Measurements from ENCODE around the gene SLIT3.
A peak's percentile ranks its signal among the peaks of the same experiment; 100 is the strongest.

SLIT3 gene

DNA sequence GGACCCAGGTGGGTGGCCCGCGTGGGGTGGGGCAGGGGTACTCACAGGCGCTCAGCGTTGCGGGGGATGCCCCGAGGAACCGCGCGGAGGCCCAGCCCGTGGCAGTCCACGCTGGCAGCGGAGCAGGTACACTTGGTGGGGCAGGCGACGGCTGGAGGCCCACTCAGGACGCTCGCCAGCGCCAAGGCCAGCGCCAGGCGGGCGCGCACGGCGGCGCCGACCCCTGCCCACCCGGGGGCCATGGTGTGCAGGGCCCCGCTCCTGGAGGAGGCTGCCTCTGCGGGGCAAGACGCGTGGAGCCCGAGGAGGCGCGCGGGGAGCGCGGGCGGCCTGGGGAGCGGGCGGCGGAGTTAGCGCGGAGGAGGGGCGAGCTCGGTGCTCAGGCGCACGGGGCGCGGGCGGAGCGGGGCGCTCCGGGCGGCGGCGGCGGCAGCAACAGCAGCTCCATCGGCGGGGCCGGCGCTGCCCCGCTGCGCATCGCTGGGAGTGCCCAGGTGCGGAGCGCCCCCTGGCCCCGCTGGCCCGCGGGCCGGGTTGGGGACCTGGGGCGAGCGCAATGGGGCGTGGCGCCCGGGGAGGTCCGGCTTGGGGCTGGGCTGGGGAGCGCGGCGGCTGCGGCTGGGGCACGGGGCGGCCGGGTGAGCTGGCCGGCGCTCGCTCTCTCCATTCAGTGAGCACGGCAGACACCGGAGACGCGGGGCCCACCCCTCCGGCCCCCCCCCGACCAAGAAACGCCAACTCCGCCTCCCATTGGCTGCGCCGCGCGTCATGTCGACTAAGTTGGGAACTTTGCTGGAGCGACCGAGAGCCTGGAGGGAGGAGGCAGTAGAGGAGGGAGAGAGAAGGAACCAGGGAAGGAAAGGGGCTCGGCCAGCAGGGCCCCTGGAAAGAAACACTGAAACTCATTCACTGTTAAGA is at the start of gene SLIT3:
SLIT3 (minus strand) TSS at position 672 of the 918 bp plus-strand sequence; CDS start at position 242, 430 bp downstream.
- H3K9ac ChIP-seq (ENCODE audit: low read length) = peak within 1 kb of the TSS; percentile 64
- no peaks in the 10 kb centered on the region for H3K9me3 ChIP-seq (ENCODE audit: control insufficient read depth, insufficient read depth, low read depth, low read length)
- no peak within 1 kb of the TSS for H3K27ac ChIP-seq (ENCODE audit: low read depth, low read length)
- peak within 1 kb of the TSS; percentile 53 for H3K4me3 ChIP-seq (ENCODE audit: low read depth, low read length)
- no peaks in the 10 kb centered on the region for H3K36me3 ChIP-seq (ENCODE audit: control insufficient read depth, insufficient read depth, low read length)
- peaks cover 64% of the 10 kb centered on the region for H3K27me3 ChIP-seq (ENCODE audit: control insufficient read depth, insufficient read depth, low read length)
- peaks cover 6% of the 10 kb centered on the region; the same call in 1 of the 2 replicates for H3K4me1 ChIP-seq (ENCODE audit: control insufficient read depth, insufficient read depth, low read length)

DNA sequence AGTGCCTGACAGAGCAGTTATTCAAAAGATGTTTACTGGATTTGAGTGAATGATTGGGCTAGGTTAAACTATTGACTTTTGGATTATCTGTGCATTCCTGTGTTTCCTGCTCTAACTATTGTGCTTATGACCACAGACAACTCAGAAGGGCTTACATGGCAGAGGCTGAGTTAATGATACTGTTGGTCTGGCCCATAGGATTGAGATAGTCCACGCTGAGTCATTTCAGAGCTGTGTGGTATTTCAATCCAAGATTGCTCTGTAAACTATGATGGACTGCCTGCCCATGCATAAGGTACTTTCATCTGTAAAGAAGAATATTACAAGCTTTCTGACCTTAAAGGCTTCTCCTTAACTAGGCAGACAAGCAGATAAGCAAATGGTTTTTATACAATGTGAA is 49.1 kb upstream of the SLIT3 start:
- H3K36me3 ChIP-seq (ENCODE audit: control insufficient read depth, insufficient read depth, low read length) = no peaks in the 10 kb centered on the region
- H3K27ac ChIP-seq (ENCODE audit: low read depth, low read length) = no peak overlapping the region
- H3K27me3 ChIP-seq (ENCODE audit: control insufficient read depth, insufficient read depth, low read length) = no peaks in the 10 kb centered on the region
- H3K4me3 ChIP-seq (ENCODE audit: low read depth, low read length) = no peak overlapping the region
- no peak overlapping the region for H3K9ac ChIP-seq (ENCODE audit: low read length)
- no peaks in the 10 kb centered on the region for H3K9me3 ChIP-seq (ENCODE audit: control insufficient read depth, insufficient read depth, low read depth, low read length)
- no peaks in the 10 kb centered on the region for H3K4me1 ChIP-seq (ENCODE audit: control insufficient read depth, insufficient read depth, low read length)

DNA sequence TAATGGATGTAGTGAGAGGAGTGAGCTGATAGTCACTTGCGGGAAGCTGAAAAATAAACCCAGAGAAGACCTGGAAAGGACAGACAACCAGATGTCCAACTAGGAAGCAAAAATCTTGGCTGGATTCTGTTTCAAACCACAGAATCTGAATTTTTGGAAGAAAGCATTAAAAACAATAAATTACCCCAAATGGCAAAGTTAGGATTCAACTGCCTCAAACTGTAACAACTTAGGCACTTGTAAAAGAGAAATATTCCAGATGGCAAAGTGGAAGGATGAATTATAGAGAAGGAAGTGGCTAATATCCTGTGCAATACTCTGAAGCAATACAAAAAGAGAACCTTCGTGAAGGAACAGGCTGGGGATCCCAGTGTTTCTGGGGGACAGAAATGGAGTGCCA is 46.8 kb upstream of the SLIT3 start:
- Histone ChIP-seq H3K9me3 (ENCODE audit: control insufficient read depth, insufficient read depth, low read depth, low read length) (no peaks in the 10 kb centered on the region), H3K9ac (ENCODE audit: low read length) (no peak overlapping the region), H3K4me1 (ENCODE audit: control insufficient read depth, insufficient read depth, low read length) (no peaks in the 10 kb centered on the region), H3K36me3 (ENCODE audit: control insufficient read depth, insufficient read depth, low read length) (no peaks in the 10 kb centered on the region), H3K27ac (ENCODE audit: low read depth, low read length) (no peak overlapping the region), H3K27me3 (ENCODE audit: control insufficient read depth, insufficient read depth, low read length) (no peaks in the 10 kb centered on the region), H3K4me3 (ENCODE audit: low read depth, low read length) (no peak overlapping the region)

DNA sequence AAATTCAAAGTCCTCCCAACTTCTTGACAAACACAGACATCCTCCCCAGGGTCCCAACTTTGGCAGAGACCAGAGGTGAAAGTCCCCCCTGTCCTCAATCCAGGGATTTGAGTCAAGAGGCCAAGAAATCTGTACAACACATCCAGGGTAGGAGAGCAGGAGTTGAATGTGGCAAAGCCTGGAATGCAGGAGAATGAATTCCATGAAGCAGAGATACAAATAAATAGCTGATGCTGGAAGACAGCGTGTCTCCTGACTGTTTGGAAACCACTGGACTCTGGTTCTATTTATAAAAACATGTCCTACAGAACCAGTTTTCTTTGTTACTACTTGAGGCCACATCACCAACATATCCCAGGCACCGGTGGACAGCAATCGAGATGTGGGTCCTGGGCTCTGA is 43.7 kb upstream of the SLIT3 start:
- H3K9me3 ChIP-seq (ENCODE audit: control insufficient read depth, insufficient read depth, low read depth, low read length) = no peaks in the 10 kb centered on the region
- no peaks in the 10 kb centered on the region for H3K4me1 ChIP-seq (ENCODE audit: control insufficient read depth, insufficient read depth, low read length)
- no peak overlapping the region for H3K4me3 ChIP-seq (ENCODE audit: low read depth, low read length)
- no peak overlapping the region for H3K27ac ChIP-seq (ENCODE audit: low read depth, low read length)
- H3K36me3 ChIP-seq (ENCODE audit: control insufficient read depth, insufficient read depth, low read length) = no peaks in the 10 kb centered on the region
- H3K9ac ChIP-seq (ENCODE audit: low read length) = no peak overlapping the region
- H3K27me3 ChIP-seq (ENCODE audit: control insufficient read depth, insufficient read depth, low read length) = no peaks in the 10 kb centered on the region

DNA sequence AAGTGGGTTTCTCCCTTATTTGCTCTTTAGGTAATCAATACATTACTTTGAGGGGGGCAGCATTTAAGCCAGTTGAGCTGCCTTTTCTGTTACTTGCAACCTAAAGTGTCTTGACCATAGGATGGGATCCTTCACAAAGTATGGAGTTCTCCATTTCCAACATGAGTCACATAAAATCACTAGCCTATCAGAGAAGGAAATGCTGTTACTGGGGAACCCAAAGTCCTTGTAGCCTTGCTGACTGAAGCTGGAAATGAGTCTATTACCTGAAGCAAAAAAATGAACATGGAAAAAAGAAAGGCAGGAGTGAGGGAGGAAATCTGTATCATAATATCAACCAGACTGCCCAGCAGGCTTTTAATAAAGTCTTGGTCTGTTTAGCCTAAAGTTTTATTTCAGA is 42.8 kb upstream of the SLIT3 start:
- Histone ChIP-seq H3K27me3 (ENCODE audit: control insufficient read depth, insufficient read depth, low read length) (no peaks in the 10 kb centered on the region), H3K9ac (ENCODE audit: low read length) (no peak overlapping the region), H3K4me1 (ENCODE audit: control insufficient read depth, insufficient read depth, low read length) (no peaks in the 10 kb centered on the region), H3K27ac (ENCODE audit: low read depth, low read length) (no peak overlapping the region), H3K36me3 (ENCODE audit: control insufficient read depth, insufficient read depth, low read length) (no peaks in the 10 kb centered on the region), H3K4me3 (ENCODE audit: low read depth, low read length) (no peak overlapping the region), H3K9me3 (ENCODE audit: control insufficient read depth, insufficient read depth, low read depth, low read length) (no peaks in the 10 kb centered on the region)

DNA sequence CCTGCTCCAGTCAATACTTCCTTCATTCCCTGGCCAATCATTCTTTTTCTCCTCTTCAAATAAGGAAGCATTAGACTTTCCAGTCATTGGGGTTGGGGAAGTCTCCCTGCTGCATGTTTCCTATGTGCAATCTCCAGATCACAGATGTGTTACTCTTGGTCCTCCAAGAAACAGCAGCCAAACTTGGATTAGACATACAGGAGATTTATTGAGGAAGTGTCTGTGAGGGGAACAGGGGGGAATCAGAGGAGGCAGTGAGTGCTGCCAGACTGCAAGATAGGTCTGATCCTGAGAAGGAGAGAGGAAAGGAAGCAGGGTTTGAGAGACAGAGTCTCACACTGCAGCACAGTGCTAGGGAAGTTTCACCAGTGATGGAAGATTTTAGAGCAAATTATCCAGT is 40.6 kb upstream of the SLIT3 start:
- no peak overlapping the region for H3K4me3 ChIP-seq (ENCODE audit: low read depth, low read length)
- no peaks in the 10 kb centered on the region for H3K36me3 ChIP-seq (ENCODE audit: control insufficient read depth, insufficient read depth, low read length)
- H3K27me3 ChIP-seq (ENCODE audit: control insufficient read depth, insufficient read depth, low read length) = no peaks in the 10 kb centered on the region
- H3K9me3 ChIP-seq (ENCODE audit: control insufficient read depth, insufficient read depth, low read depth, low read length) = no peaks in the 10 kb centered on the region
- no peaks in the 10 kb centered on the region for H3K4me1 ChIP-seq (ENCODE audit: control insufficient read depth, insufficient read depth, low read length)
- no peak overlapping the region for H3K27ac ChIP-seq (ENCODE audit: low read depth, low read length)
- no peak overlapping the region for H3K9ac ChIP-seq (ENCODE audit: low read length)

DNA sequence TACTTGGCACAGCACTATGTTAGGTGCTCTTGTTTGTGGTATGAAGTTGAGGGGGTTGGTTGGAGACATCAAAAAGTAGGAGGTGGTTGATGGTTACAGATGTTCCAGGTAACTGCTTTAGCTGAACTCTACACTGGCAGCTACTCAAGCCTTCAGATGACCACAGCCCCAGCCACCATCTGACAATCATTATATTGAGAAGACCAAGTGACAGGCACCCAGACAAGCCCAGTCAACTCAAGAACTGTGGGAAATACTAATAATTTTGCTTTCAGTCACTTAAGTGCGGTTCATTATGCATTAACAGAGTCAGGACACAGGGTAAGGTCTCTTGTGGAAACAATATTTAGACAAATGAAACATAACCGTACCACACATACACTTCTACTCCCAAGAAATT is 38.9 kb upstream of the SLIT3 start:
- no peak overlapping the region for H3K4me3 ChIP-seq (ENCODE audit: low read depth, low read length)
- H3K36me3 ChIP-seq (ENCODE audit: control insufficient read depth, insufficient read depth, low read length) = no peaks in the 10 kb centered on the region

DNA sequence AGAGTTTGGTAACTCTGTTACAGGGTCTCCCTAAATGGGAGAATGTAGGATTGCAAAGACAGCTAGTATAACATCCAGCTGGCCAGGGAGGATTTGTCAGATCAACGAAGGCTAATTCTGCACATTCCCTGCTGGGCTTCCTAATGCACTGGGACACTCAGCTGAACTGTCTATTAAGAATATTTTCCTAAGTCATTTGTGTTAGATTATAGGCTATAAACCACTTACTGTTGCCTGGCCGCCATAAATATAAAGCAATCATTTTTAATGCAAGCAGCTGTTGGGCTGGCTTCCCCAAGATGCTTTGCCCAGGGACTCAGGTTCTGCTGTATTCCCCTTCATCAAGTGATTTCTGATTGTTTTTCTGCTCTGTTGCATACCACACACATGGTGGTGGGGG is 35.3 kb upstream of the SLIT3 start:
- no peak overlapping the region for H3K4me3 ChIP-seq (ENCODE audit: low read depth, low read length)
- H3K27me3 ChIP-seq (ENCODE audit: control insufficient read depth, insufficient read depth, low read length) = peaks cover 11% of the 10 kb centered on the region; the same call in 1 of the 2 replicates
- no peaks in the 10 kb centered on the region for H3K9me3 ChIP-seq (ENCODE audit: control insufficient read depth, insufficient read depth, low read depth, low read length)
- H3K4me1 ChIP-seq (ENCODE audit: control insufficient read depth, insufficient read depth, low read length) = no peaks in the 10 kb centered on the region
- no peaks in the 10 kb centered on the region for H3K36me3 ChIP-seq (ENCODE audit: control insufficient read depth, insufficient read depth, low read length)
- H3K9ac ChIP-seq (ENCODE audit: low read length) = no peak overlapping the region
- H3K27ac ChIP-seq (ENCODE audit: low read depth, low read length) = no peak overlapping the region

More for the DNA sequence above, 38.9 kb upstream of the SLIT3 start:
- Histone ChIP-seq H3K9me3 (ENCODE audit: control insufficient read depth, insufficient read depth, low read depth, low read length) (no peaks in the 10 kb centered on the region), H3K9ac (ENCODE audit: low read length) (no peak overlapping the region), H3K27me3 (ENCODE audit: control insufficient read depth, insufficient read depth, low read length) (peaks cover 11% of the 10 kb centered on the region; the same call in 1 of the 2 replicates), H3K27ac (ENCODE audit: low read depth, low read length) (no peak overlapping the region), H3K4me1 (ENCODE audit: control insufficient read depth, insufficient read depth, low read length) (no peaks in the 10 kb centered on the region)

DNA sequence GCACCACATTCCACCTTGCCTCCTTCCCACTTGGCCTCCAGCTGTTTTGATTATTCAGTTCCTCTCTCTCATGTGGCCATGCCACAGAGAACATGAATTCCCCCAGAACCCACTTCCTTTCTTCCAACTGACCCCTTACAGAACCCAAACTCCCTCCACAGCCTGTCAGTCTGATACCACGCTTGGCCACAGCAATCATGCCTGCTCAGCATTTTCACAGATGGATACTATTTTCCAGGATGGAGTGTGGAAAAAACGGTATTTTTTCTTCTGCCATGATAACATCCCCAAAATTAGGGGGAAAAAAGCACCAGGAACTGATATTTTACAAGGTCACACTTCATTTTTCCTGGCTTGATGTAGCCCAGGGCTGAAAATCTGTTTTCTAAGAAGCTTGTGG is 34.9 kb upstream of the SLIT3 start:
- H3K27ac ChIP-seq (ENCODE audit: low read depth, low read length) = no peak overlapping the region
- no peak overlapping the region for H3K9ac ChIP-seq (ENCODE audit: low read length)
- H3K4me1 ChIP-seq (ENCODE audit: control insufficient read depth, insufficient read depth, low read length) = no peaks in the 10 kb centered on the region
- no peaks in the 10 kb centered on the region for H3K36me3 ChIP-seq (ENCODE audit: control insufficient read depth, insufficient read depth, low read length)
- H3K27me3 ChIP-seq (ENCODE audit: control insufficient read depth, insufficient read depth, low read length) = peaks cover 11% of the 10 kb centered on the region; the same call in 1 of the 2 replicates
- no peaks in the 10 kb centered on the region for H3K9me3 ChIP-seq (ENCODE audit: control insufficient read depth, insufficient read depth, low read depth, low read length)
- H3K4me3 ChIP-seq (ENCODE audit: low read depth, low read length) = no peak overlapping the region

DNA sequence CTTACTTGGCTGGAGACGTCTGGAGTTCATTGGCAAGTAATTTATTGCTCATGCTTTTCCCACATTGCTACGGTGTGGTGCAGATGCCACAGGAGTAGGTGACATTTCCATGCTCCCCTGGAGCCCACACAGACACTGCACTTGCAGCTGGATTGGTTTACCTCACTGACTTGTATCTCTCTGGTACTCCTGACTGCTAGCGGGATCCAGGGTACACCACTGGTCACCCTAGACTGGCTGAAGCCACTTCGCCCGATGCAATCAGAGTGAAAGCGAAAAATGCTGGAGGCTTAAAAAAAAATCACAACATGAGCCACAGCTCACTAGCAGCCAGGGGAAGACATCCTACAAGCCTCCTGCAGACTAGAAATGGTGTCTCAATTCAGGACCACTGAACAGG is 32.6 kb upstream of the SLIT3 start:
- no peaks in the 10 kb centered on the region for H3K36me3 ChIP-seq (ENCODE audit: control insufficient read depth, insufficient read depth, low read length)
- H3K27ac ChIP-seq (ENCODE audit: low read depth, low read length) = no peak overlapping the region
- no peaks in the 10 kb centered on the region for H3K4me1 ChIP-seq (ENCODE audit: control insufficient read depth, insufficient read depth, low read length)
- no peak overlapping the region for H3K9ac ChIP-seq (ENCODE audit: low read length)
- H3K4me3 ChIP-seq (ENCODE audit: low read depth, low read length) = no peak overlapping the region
- H3K9me3 ChIP-seq (ENCODE audit: control insufficient read depth, insufficient read depth, low read depth, low read length) = no peaks in the 10 kb centered on the region
- H3K27me3 ChIP-seq (ENCODE audit: control insufficient read depth, insufficient read depth, low read length) = peaks cover 11% of the 10 kb centered on the region; the same call in 1 of the 2 replicates

DNA sequence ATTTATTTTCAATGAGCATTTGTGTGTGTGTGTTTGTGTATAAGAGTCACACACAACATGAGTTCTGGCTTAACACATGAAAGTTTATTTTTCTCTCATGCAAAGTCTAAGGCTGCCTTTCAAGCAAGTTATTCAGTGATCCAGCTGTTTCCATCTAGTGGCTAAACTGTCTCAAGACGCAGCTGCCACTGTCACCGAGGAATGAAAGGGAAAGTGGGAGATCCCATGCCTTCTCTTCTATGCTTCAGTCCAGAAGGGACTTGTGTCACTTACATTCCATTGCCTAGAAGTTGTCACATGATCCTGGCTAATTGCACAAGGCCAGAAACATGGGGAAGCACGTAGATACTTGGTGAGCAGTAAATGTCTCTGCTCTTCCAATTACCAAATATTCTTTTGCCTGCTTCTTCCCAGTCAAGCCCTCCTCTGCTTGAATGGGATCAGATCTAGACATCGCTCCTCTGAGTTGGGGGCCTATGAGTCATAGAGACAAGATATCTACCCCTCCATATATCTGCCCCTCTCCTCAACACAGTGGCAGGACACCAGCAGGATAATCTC is 30.4 kb upstream of the SLIT3 start:
- Histone ChIP-seq H3K27ac (ENCODE audit: low read depth, low read length) (no peak overlapping the region), H3K4me3 (ENCODE audit: low read depth, low read length) (no peak overlapping the region), H3K27me3 (ENCODE audit: control insufficient read depth, insufficient read depth, low read length) (peaks cover 11% of the 10 kb centered on the region; the same call in 1 of the 2 replicates), H3K9ac (ENCODE audit: low read length) (no peak overlapping the region), H3K36me3 (ENCODE audit: control insufficient read depth, insufficient read depth, low read length) (no peaks in the 10 kb centered on the region), H3K9me3 (ENCODE audit: control insufficient read depth, insufficient read depth, low read depth, low read length) (no peaks in the 10 kb centered on the region), H3K4me1 (ENCODE audit: control insufficient read depth, insufficient read depth, low read length) (no peaks in the 10 kb centered on the region)

Measured in HUES6 (cell line).